HCT116 (cell line): ENCODE measurements around the gene GFY.

Experiments used
- CTCF ChIP-seq, 3 experiments: fragments of 200-600 bp in 1 of 3; sonication (generic) in 1 of 3; IDR thresholded peaks in 2 of 3; conservative IDR thresholded peaks in 1 of 3; 2 replicates each; pipeline ENCODE4 v1.5.1; 2012 to 2017; ENCODE audit warnings: low read depth in 2 of 3, low read length in 2 of 3, antibody characterized with exemption in 1 of 3, borderline replicate concordance in 1 of 3, control low read depth in 1 of 3, mild to moderate bottlenecking in 1 of 3, mixed read lengths in 1 of 3, mixed run types in 1 of 3, moderate library complexity in 1 of 3; ENCODE audit not compliant: insufficient read depth in 1 of 3
- EGR1 ChIP-seq: IDR thresholded peaks from 2 replicates; pipeline ENCODE4 v1.6.1; 2012; ENCODE audit warnings: low read depth
- EZH2 ChIP-seq: fragments of 200-600 bp; sonication (generic); IDR thresholded peaks from 2 replicates; pipeline ENCODE4 v1.6.1; 2017; ENCODE audit warnings: antibody characterized with exemption, mixed run types
- EZH2phosphoT487 ChIP-seq: fragments of 200-600 bp; IDR thresholded peaks from 2 replicates; pipeline ENCODE4 v1.6.1; 2018; ENCODE audit warnings: antibody characterized with exemption, borderline replicate concordance
- JUND ChIP-seq: IDR thresholded peaks from 2 replicates; pipeline ENCODE4 v1.6.1; 2012
- POLR2A ChIP-seq: IDR thresholded peaks from 2 replicates; pipeline ENCODE4 v1.7.0; 2011; ENCODE audit warnings: borderline replicate concordance; ENCODE audit not compliant: insufficient read depth, insufficient read length; ENCODE audit errors: extremely low read depth
- POLR2AphosphoS5 ChIP-seq: IDR thresholded peaks from 2 replicates; pipeline ENCODE4 v1.6.1; 2011; ENCODE audit warnings: mild to moderate bottlenecking, low read depth, low read length, moderate library complexity
- RAD21 ChIP-seq: IDR thresholded peaks from 2 replicates; pipeline ENCODE4 v1.6.1; 2012; ENCODE audit warnings: low read depth, mild to moderate bottlenecking
- REST ChIP-seq: IDR thresholded peaks from 2 replicates; pipeline ENCODE4 v1.6.1; 2012; ENCODE audit warnings: low read depth
- SP1 ChIP-seq: IDR thresholded peaks from 2 replicates; pipeline ENCODE4 v1.6.1; 2012; ENCODE audit warnings: low read depth
- SRF ChIP-seq: IDR thresholded peaks from 2 replicates; pipeline ENCODE4 v1.6.1; 2012; ENCODE audit warnings: low read depth
- TCF7L2 ChIP-seq: IDR thresholded peaks from 2 replicates; pipeline ENCODE4 v1.7.0; 2011; ENCODE audit warnings: borderline replicate concordance, inconsistent platforms; ENCODE audit not compliant: insufficient read depth, insufficient read length; ENCODE audit errors: extremely low read depth
- YY1 ChIP-seq: IDR thresholded peaks from 2 replicates; pipeline ENCODE4 v1.6.1; 2011; ENCODE audit warnings: low read length, low read depth, moderate library complexity, mild to moderate bottlenecking; ENCODE audit not compliant: insufficient replicate concordance; ENCODE audit errors: extremely low read depth

- TF ChIP-seq CTCF (IDR thresholded peaks at IDR 0.05 in 2 of 3, conservative IDR thresholded peaks at IDR 0.05 in 1 of 3; ENCODE audit: borderline replicate concordance in 1 of 3, insufficient read depth in 1 of 3, low read depth in 2 of 3, low read length in 2 of 3) (peak; percentile 91 to 97 (median 93)), RAD21 (peak; percentile 98), POLR2A (no peak), EZH2 (no peak), JUND (no peak), TCF7L2 (no peak), SP1 (no peak), POLR2AphosphoS5 (no peak), REST (no peak), SRF (no peak), EZH2phosphoT487 (no peak), YY1 (peak; percentile 57), EGR1 (no peak)
These were observed 33.4 kb upstream of the GFY start for GRCh38 chr19:49391581-49392399.
